ENCODE data around the gene BEAN1.

BEAN1 gene

GRCh38 chr16:66516509-66516807 lies 89.4 kb downstream of the BEAN1 start:
- no peaks in the 10 kb centered on the region for H3K9me3 ChIP-seq (ENCODE audit: control insufficient read depth, insufficient read depth, low read length)
- H3K4me3 ChIP-seq (ENCODE audit: low read length): no peak overlapping the region
- H3K27me3 ChIP-seq (ENCODE audit: control insufficient read depth, insufficient read depth, low read length): no peaks in the 10 kb centered on the region
- no peaks in the 10 kb centered on the region for H3K36me3 ChIP-seq (ENCODE audit: control insufficient read depth, insufficient read depth, low read length)
- DNase-seq (ENCODE audit: low read depth, low spot score): no peak
- H3K27ac ChIP-seq (ENCODE audit: low read length): no peak overlapping the region
- WGBS (ENCODE audit: insufficient coverage, insufficient read length): no CpG with 5 or more reads among the region's 8 CpGs
- peaks cover 2% of the 10 kb centered on the region for H3K4me1 ChIP-seq (ENCODE audit: control insufficient read depth, insufficient read depth, low read length)

- H3K9me3 ChIP-seq (ENCODE audit: control insufficient read depth, insufficient read depth, low read length): no peaks in the 10 kb centered on the region
- no CpG with 5 or more reads among the region's 15 CpGs for WGBS (ENCODE audit: insufficient coverage, insufficient read length)
- no peak overlapping the region for H3K4me3 ChIP-seq (ENCODE audit: low read length)
- no peaks in the 10 kb centered on the region for H3K27me3 ChIP-seq (ENCODE audit: control insufficient read depth, insufficient read depth, low read length)
- peaks cover 2% of the 10 kb centered on the region for H3K4me1 ChIP-seq (ENCODE audit: control insufficient read depth, insufficient read depth, low read length)
- H3K36me3 ChIP-seq (ENCODE audit: control insufficient read depth, insufficient read depth, low read length): no peaks in the 10 kb centered on the region
- no peak for DNase-seq (ENCODE audit: low read depth, low spot score)
- no peak overlapping the region for H3K27ac ChIP-seq (ENCODE audit: low read length)
These were observed 89.9 kb downstream of the BEAN1 start for GRCh38 chr16:66516808-66517585.

GRCh38 chr16:66517586-66518263 lies 90.6 kb downstream of the BEAN1 start:
- no peaks in the 10 kb centered on the region for H3K9me3 ChIP-seq (ENCODE audit: control insufficient read depth, insufficient read depth, low read length)
- no peak overlapping the region for H3K27ac ChIP-seq (ENCODE audit: low read length)
- DNase-seq (ENCODE audit: low read depth, low spot score): no peak
- no peaks in the 10 kb centered on the region for H3K36me3 ChIP-seq (ENCODE audit: control insufficient read depth, insufficient read depth, low read length)
- WGBS (ENCODE audit: insufficient coverage, insufficient read length): no CpG with 5 or more reads among the region's 8 CpGs
- no peak overlapping the region for H3K4me3 ChIP-seq (ENCODE audit: low read length)
- no peaks in the 10 kb centered on the region for H3K27me3 ChIP-seq (ENCODE audit: control insufficient read depth, insufficient read depth, low read length)
- H3K4me1 ChIP-seq (ENCODE audit: control insufficient read depth, insufficient read depth, low read length): peaks cover 2% of the 10 kb centered on the region

- H3K27ac ChIP-seq (ENCODE audit: low read length): no peak overlapping the region
- no peaks in the 10 kb centered on the region for H3K9me3 ChIP-seq (ENCODE audit: control insufficient read depth, insufficient read depth, low read length)
- no peak for DNase-seq (ENCODE audit: low read depth, low spot score)
- peaks cover 2% of the 10 kb centered on the region for H3K4me1 ChIP-seq (ENCODE audit: control insufficient read depth, insufficient read depth, low read length)
- no CpG with 5 or more reads among the region's 11 CpGs for WGBS (ENCODE audit: insufficient coverage, insufficient read length)
- no peak overlapping the region for H3K4me3 ChIP-seq (ENCODE audit: low read length)
- H3K27me3 ChIP-seq (ENCODE audit: control insufficient read depth, insufficient read depth, low read length): no peaks in the 10 kb centered on the region
- no peaks in the 10 kb centered on the region for H3K36me3 ChIP-seq (ENCODE audit: control insufficient read depth, insufficient read depth, low read length)
These were observed 92.6 kb downstream of the BEAN1 start for GRCh38 chr16:66519482-66520373.

GRCh38 chr16:66520406-66521170 lies 93.5 kb downstream of the BEAN1 start:
- DNase-seq (ENCODE audit: low read depth, low spot score): no peak
- Histone ChIP-seq H3K9me3 (ENCODE audit: control insufficient read depth, insufficient read depth, low read length) (no peaks in the 10 kb centered on the region), H3K27me3 (ENCODE audit: control insufficient read depth, insufficient read depth, low read length) (no peaks in the 10 kb centered on the region), H3K4me3 (ENCODE audit: low read length) (no peak overlapping the region), H3K27ac (ENCODE audit: low read length) (no peak overlapping the region), H3K36me3 (ENCODE audit: control insufficient read depth, insufficient read depth, low read length) (no peaks in the 10 kb centered on the region), H3K4me1 (ENCODE audit: control insufficient read depth, insufficient read depth, low read length) (peaks cover under 1% of the 10 kb centered on the region)
- WGBS (ENCODE audit: insufficient coverage, insufficient read length): no CpG with 5 or more reads among the region's 14 CpGs

- Histone ChIP-seq H3K27me3 (ENCODE audit: control insufficient read depth, insufficient read depth, low read length) (no peaks in the 10 kb centered on the region), H3K9me3 (ENCODE audit: control insufficient read depth, insufficient read depth, low read length) (no peaks in the 10 kb centered on the region), H3K36me3 (ENCODE audit: control insufficient read depth, insufficient read depth, low read length) (no peaks in the 10 kb centered on the region), H3K4me1 (ENCODE audit: control insufficient read depth, insufficient read depth, low read length) (no peaks in the 10 kb centered on the region; the same call in 1 of the 2 replicates), H3K4me3 (ENCODE audit: low read length) (no peak overlapping the region), H3K27ac (ENCODE audit: low read length) (no peak overlapping the region)
- no peak for DNase-seq (ENCODE audit: low read depth, low spot score)
- no CpG with 5 or more reads among the region's 5 CpGs for WGBS (ENCODE audit: insufficient coverage, insufficient read length)
These were observed 94.2 kb downstream of the BEAN1 start for GRCh38 chr16:66521252-66521713.

GRCh38 chr16:66521951-66522771 lies 95.1 kb downstream of the BEAN1 start:
- Histone ChIP-seq H3K4me1 (ENCODE audit: control insufficient read depth, insufficient read depth, low read length) (no peaks in the 10 kb centered on the region; the same call in 1 of the 2 replicates), H3K36me3 (ENCODE audit: control insufficient read depth, insufficient read depth, low read length) (no peaks in the 10 kb centered on the region), H3K27ac (ENCODE audit: low read length) (no peak overlapping the region)

GRCh38 chr16:66522816-66523590 lies 95.9 kb downstream of the BEAN1 start:
- no peaks in the 10 kb centered on the region; the same call in 1 of the 2 replicates for H3K4me1 ChIP-seq (ENCODE audit: control insufficient read depth, insufficient read depth, low read length)
- H3K27ac ChIP-seq (ENCODE audit: low read length): no peak overlapping the region
- no CpG with 5 or more reads among the region's 11 CpGs for WGBS (ENCODE audit: insufficient coverage, insufficient read length)

More at GRCh38 chr16:66521951-66522771, 95.1 kb downstream of the BEAN1 start:
- WGBS (ENCODE audit: insufficient coverage, insufficient read length): no CpG with 5 or more reads among the region's 17 CpGs
- no peak for DNase-seq (ENCODE audit: low read depth, low spot score)
- Histone ChIP-seq H3K4me3 (ENCODE audit: low read length) (no peak overlapping the region), H3K27me3 (ENCODE audit: control insufficient read depth, insufficient read depth, low read length) (no peaks in the 10 kb centered on the region), H3K9me3 (ENCODE audit: control insufficient read depth, insufficient read depth, low read length) (no peaks in the 10 kb centered on the region)

GRCh38 chr16:66523861-66524354 lies 96.8 kb downstream of the BEAN1 start:
- WGBS (ENCODE audit: insufficient coverage, insufficient read length): no CpG with 5 or more reads among the region's 9 CpGs
- Histone ChIP-seq H3K9me3 (ENCODE audit: control insufficient read depth, insufficient read depth, low read length) (no peaks in the 10 kb centered on the region), H3K4me1 (ENCODE audit: control insufficient read depth, insufficient read depth, low read length) (no peaks in the 10 kb centered on the region; the same call in 1 of the 2 replicates), H3K36me3 (ENCODE audit: control insufficient read depth, insufficient read depth, low read length) (no peaks in the 10 kb centered on the region), H3K27ac (ENCODE audit: low read length) (no peak overlapping the region), H3K27me3 (ENCODE audit: control insufficient read depth, insufficient read depth, low read length) (no peaks in the 10 kb centered on the region), H3K4me3 (ENCODE audit: low read length) (no peak overlapping the region)
- DNase-seq (ENCODE audit: low read depth, low spot score): no peak

More at GRCh38 chr16:66522816-66523590, 95.9 kb downstream of the BEAN1 start:
- Histone ChIP-seq H3K27me3 (ENCODE audit: control insufficient read depth, insufficient read depth, low read length) (no peaks in the 10 kb centered on the region), H3K4me3 (ENCODE audit: low read length) (no peak overlapping the region), H3K9me3 (ENCODE audit: control insufficient read depth, insufficient read depth, low read length) (no peaks in the 10 kb centered on the region), H3K36me3 (ENCODE audit: control insufficient read depth, insufficient read depth, low read length) (no peaks in the 10 kb centered on the region)
- DNase-seq (ENCODE audit: low read depth, low spot score): no peak

All from iPS DF 6.9 (cell line).